Smooth muscle cell (in vitro differentiated cells): ENCODE results near the gene SLC12A7. TPM values are rescaled to one million over a fixed set of nuclear protein-coding genes. Genes with fewer than 3 reads are reported as not detected.

ENCODE experiments used
- DNase-seq: peaks from one replicate; lab custom pipeline; 2025; ENCODE audit not compliant: unreplicated experiment; lab: John Stamatoyannopoulos, UW
- H2AFZ ChIP-seq: fragments of 200-600 bp; sonication (generic); 2 replicates; pipeline ENCODE4 v1.6.0; 2016; ENCODE audit warnings: antibody characterized with exemption, low read depth, mild to moderate bottlenecking
- H3F3A ChIP-seq: fragments of 200-600 bp; sonication (generic); 2 replicates; pipeline ENCODE4 v1.6.0; 2017; ENCODE audit warnings: antibody characterized with exemption, low read depth
- H3K27ac ChIP-seq: fragments of 200-600 bp; sonication (generic); 2 replicates; pipeline ENCODE4 v1.5.1; 2016; ENCODE audit warnings: low read depth, mild to moderate bottlenecking
- H3K27me3 ChIP-seq: fragments of 200-600 bp; sonication (generic); 2 replicates; pipeline ENCODE4 v1.6.1; 2016; ENCODE audit warnings: low read depth, mild to moderate bottlenecking
- H3K36me3 ChIP-seq: fragments of 200-600 bp; sonication (generic); 2 replicates; pipeline ENCODE4 v1.5.1; 2016; ENCODE audit warnings: low read depth
- H3K4me1 ChIP-seq: fragments of 200-600 bp; sonication (generic); 2 replicates; pipeline ENCODE4 v1.5.1; 2016; ENCODE audit warnings: low read depth
- H3K4me2 ChIP-seq: fragments of 200-600 bp; sonication (generic); 2 replicates; pipeline ENCODE4 v1.6.0; 2016; ENCODE audit warnings: mild to moderate bottlenecking
- H3K4me3 ChIP-seq: fragments of 200-600 bp; sonication (generic); 2 replicates; pipeline ENCODE4 v1.5.1; 2016; ENCODE audit warnings: mild to moderate bottlenecking
- H3K79me2 ChIP-seq: fragments of 200-600 bp; sonication (generic); 2 replicates; pipeline ENCODE4 v1.6.0; 2016; ENCODE audit warnings: low read depth, mild to moderate bottlenecking
- H3K9ac ChIP-seq: fragments of 200-600 bp; sonication (generic); 2 replicates; pipeline ENCODE4 v1.6.0; 2016; ENCODE audit warnings: low read depth
- H3K9me3 ChIP-seq: fragments of 200-600 bp; sonication (generic); replicated peaks from 2 replicates; pipeline ENCODE4 v1.5.1; 2016; ENCODE audit warnings: low read depth
- H4K20me1 ChIP-seq: fragments of 200-600 bp; sonication (generic); 2 replicates; pipeline ENCODE4 v1.6.0; 2016; ENCODE audit warnings: low read depth
- CTCF ChIP-seq: fragments of 200-600 bp; sonication (generic); IDR thresholded peaks from 2 replicates; pipeline ENCODE4 v1.5.1; 2017; ENCODE audit warnings: borderline replicate concordance, mild to moderate bottlenecking, antibody characterized with exemption; ENCODE audit not compliant: insufficient read depth, poor library complexity, severe bottlenecking
- WGBS: methylation state at CpG from one replicate; pipeline ENCODE4 v1.1.7; 2016; ENCODE audit warnings: low lambda C conversion rate; 5-methylcytosine and 5-hydroxymethylcytosine counted together
- polyA plus RNA-seq: library from polyadenylated mRNA; unstranded; fragments of >200 nt; fragmentation: Nextera tagmentation; extraction: Ambion mirVana; gene quantifications from 2 replicates; pipeline ENCODE4 v1.2.1, GENCODE V29; 2016
- total RNA-seq: library from RNA; depleted of rRNA; stranded (reverse); fragments of >200 nt; gene quantifications from 2 replicates; pipeline ENCODE4 v1.2.3, GENCODE V29; 2014

The SLC12A7 gene
- total and polyA plus RNA-seq, 2 experiments from 2014 or later: 6.1 to 15.2 TPM

GRCh38 chr5:1021136-1021968 is 90.5 kb downstream of the SLC12A7 start:
- TF ChIP-seq CTCF: no peak
- no peaks in the 10 kb centered on the region for H3K36me3 ChIP-seq
- H3K27ac ChIP-seq: no peak overlapping the region
- no peaks in the 10 kb centered on the region for H3K79me2 ChIP-seq
- DNase-seq: no peak
- no peak overlapping the region for H2AFZ ChIP-seq
- peaks cover 5% of the 10 kb centered on the region for H3K4me1 ChIP-seq
- H3K27me3 ChIP-seq: no peaks in the 10 kb centered on the region
- H3K9ac ChIP-seq: no peak overlapping the region
- H3K9me3 ChIP-seq: no peaks in the 10 kb centered on the region
- no peaks in the 10 kb centered on the region for H3F3A ChIP-seq
- 47% methylated on average over 21 of the region's 29 CpGs for WGBS
- no peak overlapping the region for H3K4me2 ChIP-seq
- no peak overlapping the region for H3K4me3 ChIP-seq
- peaks cover 46% of the 10 kb centered on the region for H4K20me1 ChIP-seq

- Histone ChIP-seq H2AFZ (no peak overlapping the region), H3K4me1 (peaks cover 5% of the 10 kb centered on the region), H3K27me3 (no peaks in the 10 kb centered on the region), H3K4me2 (no peak overlapping the region), H3K36me3 (no peaks in the 10 kb centered on the region), H4K20me1 (peaks cover 55% of the 10 kb centered on the region), H3K79me2 (no peaks in the 10 kb centered on the region), H3K4me3 (no peak overlapping the region), H3K27ac (no peak overlapping the region), H3F3A (no peaks in the 10 kb centered on the region), H3K9ac (no peak overlapping the region), H3K9me3 (no peaks in the 10 kb centered on the region)
- no peak for DNase-seq
- no peak for TF ChIP-seq CTCF
- WGBS: 81% methylated on average over 16 of the region's 16 CpGs
These were observed 91.4 kb downstream of the SLC12A7 start for GRCh38 chr5:1020452-1020961.

- H3F3A ChIP-seq: no peaks in the 10 kb centered on the region
- no peak overlapping the region for H3K4me2 ChIP-seq
- H3K27me3 ChIP-seq: no peaks in the 10 kb centered on the region
- H2AFZ ChIP-seq: no peak overlapping the region
- TF ChIP-seq CTCF: no peak
- H3K36me3 ChIP-seq: no peaks in the 10 kb centered on the region
- H3K4me1 ChIP-seq: peaks cover 5% of the 10 kb centered on the region
- H3K9ac ChIP-seq: no peak overlapping the region
- no peak overlapping the region for H3K4me3 ChIP-seq
- no peaks in the 10 kb centered on the region for H3K9me3 ChIP-seq
- H3K27ac ChIP-seq: no peak overlapping the region
- WGBS: 87% methylated on average over 37 of the region's 37 CpGs
- H3K79me2 ChIP-seq: peaks cover 3% of the 10 kb centered on the region
- peaks cover 67% of the 10 kb centered on the region for H4K20me1 ChIP-seq
- DNase-seq: no peak
These were observed 92.6 kb downstream of the SLC12A7 start for GRCh38 chr5:1019001-1019905.
